ENCODE measurements around the gene ASB10.

DNA sequence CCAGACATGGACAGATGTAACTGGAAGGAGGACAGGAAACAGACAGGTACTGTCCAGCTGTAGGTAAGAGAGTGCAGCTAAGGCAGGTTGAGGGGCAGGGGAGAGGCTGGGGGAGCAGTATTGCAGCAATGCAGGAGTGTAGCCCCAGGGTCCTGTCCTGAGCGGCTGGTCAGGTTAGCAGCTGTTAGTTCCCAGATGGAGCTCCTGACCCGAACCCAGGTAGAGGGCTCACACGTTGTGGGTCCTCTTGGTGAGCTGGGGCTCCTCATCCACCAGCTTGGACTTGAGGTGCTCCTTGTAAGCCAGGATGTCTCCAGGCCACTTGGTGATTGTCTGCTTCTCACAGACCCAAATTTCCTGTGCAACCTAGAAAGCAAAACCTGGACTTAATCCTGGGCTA is 26.8 kb upstream of the ASB10 start:
- TF ChIP-seq CTCF (IDR thresholded peaks at IDR 0.05), result no peak
- no peak for TF ChIP-seq ZFX (IDR thresholded peaks at IDR 0.05; ENCODE audit: borderline replicate concordance)

Measured in 22Rv1 (cell line).